Testis (tissue), 2 donors: ENCODE results near the gene AKT1.

Experiments
- POLR2A ChIP-seq: fragments of 450-650 bp; IDR thresholded peaks from one replicate; pipeline ENCODE4 v1.6.1; 2017; ENCODE audit warnings: antibody characterized with exemption, mild to moderate bottlenecking, moderate library complexity
- TF ChIP-seq, protein P1 (sequence below), 3 experiments: fragments of 450-650 bp in 2 of 3; fragments of 200-600 bp in 1 of 3; sonication (generic) in 1 of 3; IDR thresholded peaks; one replicate each; pipeline ENCODE4 v1.5.1; 2016 to 2019; ENCODE audit warnings: antibody characterized with exemption in 3 of 3, mild to moderate bottlenecking in 2 of 3, moderate library complexity in 1 of 3

DNA sequence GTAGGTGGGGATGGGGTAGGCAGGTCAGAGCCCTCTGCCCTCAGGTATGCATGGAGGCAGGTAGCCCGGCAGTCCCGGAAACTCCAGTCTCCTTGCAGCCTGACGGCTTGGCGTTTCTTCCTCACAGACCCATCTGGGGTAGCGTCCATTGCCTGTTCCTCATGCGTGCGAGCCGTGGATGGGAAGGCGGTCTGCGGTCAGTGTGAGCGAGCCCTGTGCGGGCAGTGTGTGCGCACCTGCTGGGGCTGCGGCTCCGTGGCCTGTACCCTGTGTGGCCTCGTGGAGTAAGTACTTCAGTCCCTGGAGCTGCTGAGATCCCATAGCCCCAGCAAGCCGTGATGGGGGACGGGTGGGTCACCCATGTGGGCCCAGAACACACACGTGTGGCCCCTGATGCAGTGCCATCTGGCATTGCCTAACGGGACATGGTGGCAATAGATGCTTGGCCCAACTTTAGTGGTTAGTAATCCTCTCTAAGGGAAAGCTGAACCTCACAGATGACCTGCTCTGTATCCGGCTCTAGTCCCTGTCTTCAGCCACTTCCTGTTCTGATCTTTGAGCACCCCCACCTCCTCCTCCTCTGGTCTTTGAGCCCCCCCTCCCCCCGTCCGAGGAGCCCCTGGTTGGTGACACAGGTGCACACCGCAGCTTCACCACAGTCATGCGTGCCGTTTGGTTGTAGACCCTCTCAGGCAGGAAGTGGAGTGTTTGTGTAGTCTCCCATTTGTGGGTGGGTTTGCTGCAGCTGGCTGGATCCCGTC is 38.9 kb downstream of the AKT1 start:
- TF ChIP-seq, protein P1, sequence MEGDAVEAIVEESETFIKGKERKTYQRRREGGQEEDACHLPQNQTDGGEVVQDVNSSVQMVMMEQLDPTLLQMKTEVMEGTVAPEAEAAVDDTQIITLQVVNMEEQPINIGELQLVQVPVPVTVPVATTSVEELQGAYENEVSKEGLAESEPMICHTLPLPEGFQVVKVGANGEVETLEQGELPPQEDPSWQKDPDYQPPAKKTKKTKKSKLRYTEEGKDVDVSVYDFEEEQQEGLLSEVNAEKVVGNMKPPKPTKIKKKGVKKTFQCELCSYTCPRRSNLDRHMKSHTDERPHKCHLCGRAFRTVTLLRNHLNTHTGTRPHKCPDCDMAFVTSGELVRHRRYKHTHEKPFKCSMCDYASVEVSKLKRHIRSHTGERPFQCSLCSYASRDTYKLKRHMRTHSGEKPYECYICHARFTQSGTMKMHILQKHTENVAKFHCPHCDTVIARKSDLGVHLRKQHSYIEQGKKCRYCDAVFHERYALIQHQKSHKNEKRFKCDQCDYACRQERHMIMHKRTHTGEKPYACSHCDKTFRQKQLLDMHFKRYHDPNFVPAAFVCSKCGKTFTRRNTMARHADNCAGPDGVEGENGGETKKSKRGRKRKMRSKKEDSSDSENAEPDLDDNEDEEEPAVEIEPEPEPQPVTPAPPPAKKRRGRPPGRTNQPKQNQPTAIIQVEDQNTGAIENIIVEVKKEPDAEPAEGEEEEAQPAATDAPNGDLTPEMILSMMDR (IDR thresholded peaks at IDR 0.05) = no peak
- TF ChIP-seq POLR2A = no peak
